Activated CD8-positive, alpha-beta memory T cell treated with anti-CD3 and anti-CD28 coated beads, Interleukin-2, amount 10 ng/mL, durations not matched to agents 7 days and 5 days (primary cell): ENCODE results near the gene FRMD1. TPM values are rescaled to one million over a fixed set of nuclear protein-coding genes. Genes with fewer than 3 reads are reported as not detected.

Experiments used
- total RNA-seq, 2 experiments: library from RNA; stranded (reverse); gene quantifications; one replicate each; pipeline ENCODE4 v1.2.3, GENCODE V29; 2021

FRMD1 gene
- total RNA-seq, 2 experiments from 2014 or later = not detected

Other genes starting within 250 kb of the FRMD1 start
- gene KIF25, start 81.5 kb downstream of the FRMD1 start, total RNA-seq = not detected
- under 1 TPM in 1 of 2 experiments, not detected in 1; 0.91 TPM for gene DACT2, start 240.6 kb upstream of the FRMD1 start, total RNA-seq